Right lobe of liver (tissue), 4 donors: Measurements from ENCODE around the gene SCARF2.
"Not testable (repeated sequence)": the region's sequence is repeated elsewhere in the genome, so short reads cannot be mapped to it uniquely, and the experiment has no call there.

Source experiments
- CTCF ChIP-seq, 4 donors: fragments of 200-600 bp in 3 of 4; fragments of 450-650 bp in 1 of 4; IDR thresholded peaks; one replicate each; pipeline versions ENCODE4 v1.5.1 to v1.8.0; 2016 to 2022; ENCODE audit warnings: antibody characterized with exemption in 4 of 4, mild to moderate bottlenecking in 2 of 4
- POLR2A ChIP-seq: fragments of 450-650 bp; IDR thresholded peaks from one replicate; pipeline ENCODE4 v1.6.1; 2017; ENCODE audit warnings: antibody characterized with exemption, mild to moderate bottlenecking
- donor health status: DM: no; HTN: no; CAD: no.
- donor health status: DM: no; HTN: no; CAD: no.
- donor health status: DM: no; HTN: yes; CAD: no.

GRCh38 chr22:20409385-20409784, 28.2 kb downstream of the SCARF2 start:
- TF ChIP-seq POLR2A; CTCF (IDR thresholded peaks at IDR 0.05): not testable (repeated sequence)
